ENCODE results near the gene ABCG1. TPM values are rescaled to one million over a fixed set of nuclear protein-coding genes. Genes with fewer than 3 reads are reported as not detected.

Gene ABCG1
- total and polyA plus RNA-seq, 2 of the 4 experiments (the other 2 are of a cell fraction), result 0.19 to 0.36 TPM

GRCh38 chr21:42250422-42251403, 31.8 kb downstream of the ABCG1 start:
- H3K27me3 ChIP-seq (ENCODE audit: control insufficient read depth, insufficient read depth, low read length), result peaks cover 31% of the 10 kb centered on the region
- 82% methylated on average over 9 of the region's 19 CpGs; no CpG with 5 or more reads in 1 of the 2 experiments for WGBS, 2 experiments (ENCODE audit: extremely low coverage in 2 of 2, insufficient read length in 1 of 2)
- in situ Hi-C loops (cut with MboI; ENCODE audit: low sequenced_read_pairs), result no loop called here
- no peak overlapping the region for H3K27ac ChIP-seq (ENCODE audit: insufficient read depth, low read length)
- no peak for ATAC-seq (ENCODE audit: low read depth)
- H4K8ac ChIP-seq (ENCODE audit: low read depth in 2 of 2, low read length in 2 of 2), result no peak overlapping the region
- TF ChIP-seq FOS (IDR thresholded peaks at IDR 0.05; ENCODE audit: low read depth, low read length), result no peak
- no peak for TF ChIP-seq BHLHE40 (IDR thresholded peaks at IDR 0.05; ENCODE audit: low read depth, low read length)
- no peak for TF ChIP-seq USF2 (IDR thresholded peaks at IDR 0.05; ENCODE audit: low read depth, low read length)
- peak; percentile 84 for TF ChIP-seq MAFK (IDR thresholded peaks at IDR 0.05; ENCODE audit: low read depth, low read length)
- intact Hi-C loops (cut with micrococcal nuclease), result no loop called here
- no peak overlapping the region for H2BK20ac ChIP-seq (ENCODE audit: low read depth, low read length)
- H3K56ac ChIP-seq (ENCODE audit: extremely low read depth, insufficient read depth, low read length), result no peak overlapping the region
- no peak overlapping the region for H3K14ac ChIP-seq (replicated peaks; ENCODE audit: low read depth, low read length)
- no peaks in the 10 kb centered on the region; the same call in 1 of the 2 replicates for H4K20me1 ChIP-seq (ENCODE audit: insufficient read depth, low read length)
- H3K23ac ChIP-seq (ENCODE audit: low read depth, low read length), result no peak overlapping the region
- H3K79me1 ChIP-seq (ENCODE audit: low read depth in 1 of 2, low read length in 2 of 2), result no peaks in the 10 kb centered on the region
- BruUV-seq (replicated peaks), result no TSS peak
- H2BK15ac ChIP-seq (ENCODE audit: low read depth, low read length), result no peak overlapping the region
- no peak overlapping the region for H4K91ac ChIP-seq (ENCODE audit: insufficient read depth, low read depth, low read length)
- no peak overlapping the region for H3K4me3 ChIP-seq (ENCODE audit: insufficient read depth, low read depth, low read length)
- H3K9ac ChIP-seq (ENCODE audit: low read depth, low read length), result no peak overlapping the region
- POLR2A ChIA-PET (ENCODE audit: unreplicated experiment), result no interaction called here
- H2AFZ ChIP-seq (replicated peaks; ENCODE audit: low read length, poor library complexity), result no peak overlapping the region
- H3K18ac ChIP-seq (ENCODE audit: low read depth, low read length), result no peak overlapping the region
- no peaks in the 10 kb centered on the region for H3K9me1 ChIP-seq (ENCODE audit: insufficient read depth, low read length)
- no peaks in the 10 kb centered on the region for H3K36me3 ChIP-seq (ENCODE audit: control insufficient read depth, insufficient read depth, low read length)
- H3K4me2 ChIP-seq (ENCODE audit: low read depth, low read length), result no peak overlapping the region
- no peaks in the 10 kb centered on the region; the same call in 1 of the 2 replicates for H3K4me1 ChIP-seq (ENCODE audit: control insufficient read depth, insufficient read depth, low read length)
- H2AK9ac ChIP-seq (replicated peaks; ENCODE audit: low read depth, low read length, poor library complexity), result no peak overlapping the region
- no peak overlapping the region for H3K4ac ChIP-seq (ENCODE audit: low read depth, low read length)
- dilution Hi-C loops (cut with HindIII; ENCODE audit: low sequenced_read_pairs, unreplicated experiment), result no loop called here
- H4K5ac ChIP-seq (ENCODE audit: low read depth, low read length), result no peak overlapping the region
- DNase-seq, result no peak
- H2BK120ac ChIP-seq (ENCODE audit: low read depth, low read length), result no peak overlapping the region
- H2BK5ac ChIP-seq (ENCODE audit: low read depth, low read length, poor library complexity, severe bottlenecking), result no peak overlapping the region
- H2AK5ac ChIP-seq (ENCODE audit: low read depth, low read length), result no peak overlapping the region
- H3K9me3 ChIP-seq (ENCODE audit: control insufficient read depth, insufficient read depth, low read length), result no peaks in the 10 kb centered on the region
- CTCF ChIA-PET, result no interaction called here
